CD4-positive, alpha-beta T cell treated with Interferon gamma for 1 hour (primary cell): ENCODE results near the gene STK32C.
"Not testable (repeated sequence)": the region's sequence is repeated elsewhere in the genome, so short reads cannot be mapped to it uniquely, and the experiment has no call there.

Experiments used
- DNase-seq: peaks from one replicate; pipeline ENCODE4 v3.0.0-alpha.2; 2020

The STK32C gene

GRCh38 chr10:132299371-132300336 lies 8.1 kb downstream of the STK32C start:
- DNase-seq, result no peak

DNA sequence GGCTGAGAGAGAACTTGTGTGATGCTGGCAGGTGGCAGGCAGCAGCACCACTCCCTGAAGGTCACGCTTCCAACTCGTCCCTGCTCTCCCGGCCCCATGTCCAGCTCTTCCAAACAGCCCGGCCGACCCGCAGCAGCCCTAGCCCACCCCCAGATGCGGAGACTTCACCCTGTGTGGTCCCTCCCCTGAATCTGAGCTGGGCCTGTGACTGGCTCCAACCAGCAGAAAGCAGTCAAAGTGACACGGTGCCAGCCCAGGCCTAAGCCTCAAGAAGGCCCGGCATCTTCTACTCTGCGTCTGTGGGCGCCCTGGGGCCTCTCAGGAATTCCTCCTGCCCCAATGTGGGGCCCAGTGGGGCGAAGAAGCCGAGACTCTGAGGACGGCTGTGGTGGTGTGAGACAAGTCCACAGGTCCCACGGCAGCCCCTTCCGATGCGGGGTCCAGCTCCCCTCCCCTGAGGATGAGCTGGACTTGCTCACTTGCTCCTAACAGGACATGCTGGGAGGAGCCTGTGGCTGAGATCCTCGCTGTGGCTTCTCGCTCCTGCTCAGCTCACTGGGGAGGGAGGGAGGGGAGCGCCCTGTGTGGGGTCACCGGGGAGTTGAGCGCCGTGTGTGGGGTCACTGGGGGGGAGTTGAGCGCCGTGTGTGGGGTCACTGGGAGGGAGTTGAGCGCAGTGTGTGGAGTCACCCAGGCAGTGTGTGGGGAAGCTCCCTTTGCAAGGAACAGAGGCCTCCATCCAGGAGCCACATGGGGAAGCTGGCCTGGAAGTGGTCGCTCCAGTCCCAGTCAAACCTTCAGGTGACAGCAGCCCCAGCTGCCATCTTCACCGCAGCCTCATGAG lies 9.5 kb downstream of the STK32C start:
- DNase-seq, result no peak

- no peak for DNase-seq
Observed at GRCh38 chr10:132297526-132297925, 10.2 kb downstream of the STK32C start.

DNA sequence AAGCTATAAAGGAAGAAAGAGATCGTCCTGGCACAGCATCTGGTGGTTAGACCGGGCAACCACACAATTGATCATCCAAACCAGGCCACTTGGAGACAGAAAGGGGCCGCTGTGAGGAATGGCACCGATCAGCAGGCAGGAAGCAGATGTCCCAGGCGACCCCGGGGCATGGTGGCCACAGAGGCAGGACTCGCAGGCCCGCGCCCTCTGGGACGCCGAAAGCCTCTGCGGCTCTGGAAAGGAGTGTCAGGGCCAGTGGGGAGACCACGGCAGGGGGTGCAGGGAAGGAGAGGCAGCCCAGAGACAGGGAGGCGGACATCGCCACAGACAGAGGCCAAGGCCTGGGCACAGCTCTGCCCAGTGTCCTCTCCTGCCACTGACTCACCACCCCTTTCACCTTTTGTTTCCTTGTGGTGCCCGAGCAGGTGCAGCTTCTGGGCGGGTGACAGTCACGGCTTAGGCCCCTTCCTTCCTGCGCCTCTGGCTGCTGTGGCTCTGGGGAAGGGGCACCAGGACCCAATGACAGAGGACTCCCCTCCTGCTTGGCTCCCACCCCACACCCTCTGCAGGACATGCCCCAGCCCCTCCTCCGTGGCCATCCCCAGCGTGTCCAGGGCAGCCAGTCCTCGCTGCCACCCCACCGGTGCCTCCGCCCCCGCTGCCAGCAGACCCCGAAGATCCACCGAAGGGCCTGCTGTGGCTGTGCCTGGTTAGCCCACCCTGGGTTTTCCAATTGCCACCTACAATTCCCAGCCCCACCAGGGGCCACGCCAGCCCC lies 10.9 kb downstream of the STK32C start:
- no peak for DNase-seq

DNA sequence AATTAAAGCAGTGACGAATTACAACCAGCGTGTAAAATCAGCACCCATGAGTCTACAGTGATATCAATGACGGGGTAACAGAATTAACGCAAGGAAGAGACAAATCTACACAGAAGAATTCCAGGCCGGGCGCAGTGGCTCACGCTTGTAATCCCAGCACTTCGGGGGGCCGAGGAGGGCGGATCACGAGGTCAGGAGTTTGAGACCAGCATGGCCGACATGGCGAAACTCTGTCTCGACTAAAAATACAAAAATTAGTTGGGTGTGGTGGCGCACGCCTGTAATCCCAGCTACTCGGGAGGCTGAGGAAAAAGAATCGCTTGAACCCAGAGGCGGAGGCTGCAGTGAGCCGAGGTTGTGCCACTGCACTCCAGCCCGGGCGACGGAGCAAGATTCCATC lies 12.3 kb downstream of the STK32C start:
- not testable (repeated sequence) for DNase-seq

DNA sequence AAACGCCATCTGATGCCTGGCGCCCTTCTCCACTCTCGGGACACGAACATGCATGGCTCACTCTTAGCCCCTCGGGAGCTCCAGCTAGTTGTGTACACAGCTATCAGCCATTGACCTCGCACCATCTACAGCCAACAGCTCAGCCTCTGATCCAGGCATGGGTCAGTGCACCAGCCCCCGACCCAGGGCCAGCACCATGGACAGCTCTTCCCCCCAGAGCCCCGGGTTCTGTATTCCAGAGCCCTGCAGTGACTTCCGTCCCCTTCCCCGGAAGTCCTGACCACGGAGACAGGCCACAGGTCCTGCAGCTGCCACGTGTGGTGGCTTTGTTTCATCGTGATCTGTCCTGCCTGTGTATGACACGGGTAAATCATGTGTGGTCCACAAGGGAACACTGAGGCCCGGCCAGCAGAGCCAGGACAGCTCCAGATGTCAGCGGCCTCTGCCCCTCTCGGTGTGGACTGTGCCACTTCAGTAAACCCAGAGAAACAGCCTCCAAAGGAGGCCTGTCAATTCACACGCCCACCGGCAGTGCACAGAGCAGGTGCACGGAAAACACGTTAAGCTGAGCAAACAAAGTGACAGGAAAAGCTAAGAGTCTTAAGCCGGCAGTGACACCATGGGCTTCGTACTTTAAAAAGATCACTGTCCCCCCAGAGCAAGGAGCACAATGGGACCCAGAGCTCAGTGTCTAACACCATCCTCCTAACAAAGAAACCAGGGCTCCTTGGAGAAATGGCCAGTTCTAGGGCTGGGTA lies 13.0 kb downstream of the STK32C start:
- DNase-seq, result no peak

DNA sequence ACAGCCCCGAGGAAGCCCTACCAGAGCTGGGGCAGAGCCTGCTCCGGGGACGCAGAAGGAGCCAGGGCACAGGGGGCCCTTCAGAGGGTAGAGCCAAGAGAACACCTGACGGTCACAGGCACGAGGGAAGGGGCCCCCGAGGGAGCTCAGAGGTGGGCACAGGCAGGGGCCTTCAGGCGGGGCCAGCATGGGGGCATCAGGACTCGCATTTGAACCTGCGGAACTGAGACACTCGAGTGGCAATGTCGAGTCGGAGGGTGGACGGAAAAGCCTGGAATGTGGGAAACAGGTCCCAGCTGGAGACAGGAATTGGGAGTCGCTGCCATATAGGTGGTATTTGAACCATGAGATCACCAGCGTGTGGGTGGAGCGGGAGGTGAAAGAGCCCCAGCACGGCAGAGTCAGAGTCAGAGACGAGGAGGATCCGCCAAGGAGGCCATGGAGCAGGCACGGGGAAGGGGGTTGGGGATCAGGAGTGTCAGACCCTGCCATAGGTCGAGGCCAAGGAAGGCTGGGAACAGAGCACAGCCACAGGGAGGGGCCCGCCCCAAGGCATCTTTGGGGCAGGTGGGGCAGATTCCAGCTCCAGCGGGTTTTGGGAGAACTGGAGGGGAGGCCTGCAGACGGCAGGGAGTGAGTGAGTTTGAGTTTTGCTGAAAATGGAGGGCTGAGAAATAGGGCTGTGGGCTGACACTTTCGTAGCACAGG lies 13.8 kb downstream of the STK32C start:
- no peak for DNase-seq

GRCh38 chr10:132293201-132293812 lies 14.4 kb downstream of the STK32C start:
- no peak for DNase-seq

GRCh38 chr10:132292287-132293200 lies 15.2 kb downstream of the STK32C start:
- no peak for DNase-seq

GRCh38 chr10:132291826-132292225 lies 15.9 kb downstream of the STK32C start:
- DNase-seq, result no peak

- no peak for DNase-seq
Observed at GRCh38 chr10:132290631-132291030, 17.1 kb downstream of the STK32C start.

DNA sequence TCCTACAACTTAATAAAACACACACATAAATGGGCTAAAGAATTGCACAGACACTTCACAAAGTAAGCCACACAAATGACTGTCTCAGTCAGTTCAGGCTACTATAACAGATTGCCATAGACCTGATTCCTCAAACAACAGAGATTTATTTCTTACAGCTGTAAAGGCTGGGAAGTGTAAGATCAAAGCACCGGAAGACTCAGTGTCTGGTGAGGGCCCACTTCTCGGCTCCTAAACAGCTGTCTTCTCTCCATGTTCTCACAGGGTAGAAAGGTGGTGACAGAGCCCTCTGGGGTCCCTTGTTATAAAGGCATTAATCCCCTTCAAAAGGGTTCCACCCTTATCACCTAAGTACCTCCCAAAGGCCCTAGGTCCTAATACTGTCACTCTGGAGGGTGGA lies 18.3 kb downstream of the STK32C start:
- no peak for DNase-seq

DNA sequence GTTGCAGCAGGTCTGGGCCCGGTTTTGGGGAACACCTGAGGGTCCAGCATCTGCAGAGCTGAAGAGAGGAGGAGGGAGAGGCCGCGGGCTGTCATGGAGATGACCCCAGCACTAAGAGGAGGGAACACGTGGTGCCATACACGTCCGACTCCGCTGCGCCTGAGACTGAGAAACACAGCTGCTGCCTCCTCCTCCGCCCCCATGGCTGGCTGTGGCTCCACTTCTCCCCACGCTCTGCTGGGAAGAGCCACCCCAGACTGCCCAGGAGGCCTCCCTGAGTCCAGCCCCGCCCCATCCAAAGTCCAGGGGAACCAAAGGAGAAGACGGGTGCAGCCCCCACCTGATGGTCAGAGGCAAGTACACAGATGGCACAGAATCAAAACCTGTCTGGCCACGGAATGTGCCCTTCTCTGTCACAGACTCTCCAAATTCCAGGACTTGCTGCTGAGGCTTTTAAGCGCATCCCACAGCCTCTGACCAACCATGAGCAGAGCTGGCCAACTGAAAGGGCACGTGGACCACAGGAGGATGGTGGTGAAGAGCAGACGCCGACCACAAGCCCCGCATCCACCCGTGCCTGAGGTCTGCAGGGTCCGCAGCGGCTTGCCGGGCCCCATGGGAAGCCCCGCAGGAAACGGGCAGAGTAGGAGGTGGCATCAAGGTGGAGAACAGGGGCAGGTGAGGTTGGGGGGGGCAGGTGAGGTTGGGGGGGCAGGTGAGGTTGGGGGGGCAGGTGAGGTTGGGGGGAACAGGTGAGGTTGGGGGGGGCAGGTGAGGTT lies 24.0 kb downstream of the STK32C start:
- no peak for DNase-seq

DNA sequence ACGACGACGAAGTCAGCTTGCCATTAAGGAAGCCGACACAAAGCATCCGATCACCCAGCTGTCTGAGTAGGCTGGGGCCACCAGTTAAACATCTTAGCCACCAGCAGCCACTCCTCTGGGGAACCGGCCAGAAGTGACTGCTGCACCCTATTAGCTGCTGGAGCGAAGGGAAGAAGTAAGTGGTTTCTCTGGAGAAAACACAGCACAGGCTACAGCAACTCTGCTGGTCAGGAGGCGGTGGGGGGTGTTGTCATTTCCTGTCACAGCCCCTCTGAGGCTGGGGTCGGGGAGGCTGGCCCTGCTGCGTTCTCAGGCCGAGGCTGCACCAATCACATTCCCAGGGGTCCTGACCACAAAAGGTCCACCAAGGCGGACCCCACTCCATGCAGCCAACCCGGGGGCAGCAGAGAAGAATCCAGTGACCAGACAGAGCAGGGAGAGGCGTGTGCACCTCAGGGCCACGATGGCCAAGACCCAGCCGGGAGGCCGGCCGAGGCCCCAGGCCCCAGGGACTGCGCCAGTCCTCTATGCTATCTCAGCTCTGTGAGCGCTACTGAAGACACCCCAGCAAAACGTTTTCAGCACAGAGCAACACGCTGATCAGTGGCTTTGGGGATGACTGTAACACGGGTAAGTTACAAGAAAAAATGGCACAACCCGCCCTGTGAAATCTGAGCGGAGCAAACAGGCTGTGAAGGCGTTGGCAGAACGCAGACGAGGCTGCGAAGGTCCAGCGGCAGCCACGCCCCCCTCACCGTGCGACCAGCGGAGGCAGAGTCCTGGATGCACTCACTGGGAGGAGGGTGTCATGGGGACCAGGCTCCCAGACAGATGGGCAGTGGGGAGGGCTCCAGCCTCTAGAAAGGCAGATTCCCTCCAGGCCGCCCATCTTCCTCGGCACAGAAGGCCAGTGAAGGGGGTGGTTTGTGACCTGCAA lies 24.8 kb downstream of the STK32C start:
- DNase-seq, result no peak

DNA sequence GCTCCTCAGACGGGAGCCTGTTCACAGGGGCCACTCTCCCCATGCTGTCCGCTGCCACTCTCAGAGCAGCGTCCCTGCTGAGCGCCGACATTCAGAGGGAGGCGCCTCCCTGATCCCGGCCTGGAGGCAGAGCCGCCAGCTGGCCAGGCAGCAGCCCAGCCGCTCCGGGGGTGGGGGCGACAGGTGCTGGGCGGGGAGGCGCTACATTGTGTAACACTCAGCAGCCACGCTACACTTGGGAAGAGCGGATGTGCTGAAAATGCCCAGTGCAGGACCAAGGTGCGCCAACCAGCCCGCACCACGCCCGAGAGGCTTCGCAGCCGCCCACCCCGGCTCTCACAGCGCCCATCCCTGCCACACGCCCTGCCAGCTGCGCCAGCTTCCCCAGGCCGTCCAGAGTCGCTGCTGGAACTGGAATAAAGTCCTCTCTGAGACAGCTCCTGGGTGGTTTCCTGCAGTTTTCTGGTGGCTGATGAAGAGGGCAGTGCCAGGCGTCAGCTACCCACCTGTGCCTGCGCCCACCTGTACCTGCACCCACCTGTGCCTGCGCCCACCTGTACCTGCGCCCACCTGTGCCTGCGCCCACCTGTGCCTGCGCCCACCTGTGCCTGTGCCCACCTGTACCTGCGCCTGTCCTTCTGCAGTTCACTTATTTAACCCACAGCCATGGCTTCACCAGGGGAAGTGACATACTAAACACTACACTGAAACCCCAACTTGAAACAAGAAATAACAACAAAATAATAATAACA lies 25.7 kb downstream of the STK32C start:
- DNase-seq, result no peak

- DNase-seq, result no peak
Observed at GRCh38 chr10:132280646-132281074, 27.1 kb downstream of the STK32C start.
